MM.1S (cell line): ENCODE data around the gene SLC9A5.

Experiments
- CTCF ChIP-seq: fragments of 300-600 bp; sonication (generic); IDR thresholded peaks from 2 replicates; pipeline ENCODE4 v1.5.1; 2016; ENCODE audit warnings: antibody characterized with exemption, low read length, mixed read lengths
- EZH2 ChIP-seq: fragments of 300-600 bp; sonication (generic); optimal IDR thresholded peaks from 2 replicates; pipeline ENCODE3; 2017; ENCODE audit warnings: low read depth, mild to moderate bottlenecking, antibody characterized with exemption, low read length, mixed read lengths
- EZH2phosphoT487 ChIP-seq: fragments of 300-600 bp; sonication (generic); IDR thresholded peaks from 2 replicates; pipeline ENCODE4 v1.6.1; 2018; ENCODE audit warnings: antibody characterized with exemption, low read length

GRCh38 chr16:67271446-67271845 lies 22.7 kb downstream of the SLC9A5 start:
- TF ChIP-seq CTCF: no peak
- TF ChIP-seq EZH2: no peak
- no peak for TF ChIP-seq EZH2phosphoT487
